ENCODE results near the gene FLRT2.

DNA sequence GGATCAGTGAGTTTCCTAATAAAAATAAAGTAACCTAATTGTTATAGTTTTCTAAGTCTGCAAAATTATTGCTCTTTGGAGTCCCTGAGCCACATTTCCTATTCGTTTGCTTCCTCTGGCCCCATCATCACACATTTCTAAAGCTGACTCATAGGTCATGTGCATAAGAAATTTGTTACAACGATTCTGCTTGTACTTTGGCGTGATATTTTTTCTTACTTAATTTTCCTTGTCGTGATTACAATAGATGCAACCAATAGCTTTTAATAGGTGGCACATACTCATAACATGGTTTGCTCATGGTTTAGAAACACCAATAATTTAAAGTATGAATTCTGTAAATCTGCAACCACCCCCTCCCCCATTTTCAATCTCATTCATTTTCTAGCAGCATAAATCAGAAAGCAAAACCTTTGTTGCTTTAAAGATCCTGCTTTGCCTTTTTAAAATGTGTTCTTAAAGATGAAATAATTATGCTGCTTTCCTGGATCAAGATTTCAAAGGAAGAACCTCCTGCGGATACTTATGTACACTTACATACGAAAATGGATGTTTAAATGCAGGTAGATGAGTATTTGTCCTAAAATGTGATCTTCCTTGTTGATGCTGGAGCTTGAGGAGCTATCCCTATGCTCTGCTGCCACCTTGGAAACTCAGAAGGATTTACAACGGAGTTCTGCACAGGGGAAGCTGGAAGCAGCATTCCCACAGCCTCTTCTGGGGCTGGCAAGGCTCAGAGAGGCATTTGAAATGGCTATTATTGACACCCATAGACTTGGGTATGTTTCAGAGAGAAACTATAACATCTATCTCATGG lies 1.7 kb upstream of the FLRT2 start:
- TF ChIP-seq SMAD3 (CRISPR knock-in tag; IDR thresholded peaks at IDR 0.05; ENCODE audit: borderline replicate concordance) (no peak), ETV6 (CRISPR knock-in tag; IDR thresholded peaks at IDR 0.05) (no peak), ZNF138 (CRISPR knock-in tag; conservative IDR thresholded peaks at IDR 0.05) (no peak), CREB1 (CRISPR knock-in tag; IDR thresholded peaks at IDR 0.05) (no peak), ZNF219 (CRISPR knock-in tag; IDR thresholded peaks at IDR 0.05; ENCODE audit: borderline replicate concordance) (no peak)
- TF ChIP-seq, protein P1, sequence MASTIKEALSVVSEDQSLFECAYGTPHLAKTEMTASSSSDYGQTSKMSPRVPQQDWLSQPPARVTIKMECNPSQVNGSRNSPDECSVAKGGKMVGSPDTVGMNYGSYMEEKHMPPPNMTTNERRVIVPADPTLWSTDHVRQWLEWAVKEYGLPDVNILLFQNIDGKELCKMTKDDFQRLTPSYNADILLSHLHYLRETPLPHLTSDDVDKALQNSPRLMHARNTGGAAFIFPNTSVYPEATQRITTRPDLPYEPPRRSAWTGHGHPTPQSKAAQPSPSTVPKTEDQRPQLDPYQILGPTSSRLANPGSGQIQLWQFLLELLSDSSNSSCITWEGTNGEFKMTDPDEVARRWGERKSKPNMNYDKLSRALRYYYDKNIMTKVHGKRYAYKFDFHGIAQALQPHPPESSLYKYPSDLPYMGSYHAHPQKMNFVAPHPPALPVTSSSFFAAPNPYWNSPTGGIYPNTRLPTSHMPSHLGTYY (CRISPR knock-in tag; IDR thresholded peaks at IDR 0.05) = no peak
- TF ChIP-seq, protein P2, sequence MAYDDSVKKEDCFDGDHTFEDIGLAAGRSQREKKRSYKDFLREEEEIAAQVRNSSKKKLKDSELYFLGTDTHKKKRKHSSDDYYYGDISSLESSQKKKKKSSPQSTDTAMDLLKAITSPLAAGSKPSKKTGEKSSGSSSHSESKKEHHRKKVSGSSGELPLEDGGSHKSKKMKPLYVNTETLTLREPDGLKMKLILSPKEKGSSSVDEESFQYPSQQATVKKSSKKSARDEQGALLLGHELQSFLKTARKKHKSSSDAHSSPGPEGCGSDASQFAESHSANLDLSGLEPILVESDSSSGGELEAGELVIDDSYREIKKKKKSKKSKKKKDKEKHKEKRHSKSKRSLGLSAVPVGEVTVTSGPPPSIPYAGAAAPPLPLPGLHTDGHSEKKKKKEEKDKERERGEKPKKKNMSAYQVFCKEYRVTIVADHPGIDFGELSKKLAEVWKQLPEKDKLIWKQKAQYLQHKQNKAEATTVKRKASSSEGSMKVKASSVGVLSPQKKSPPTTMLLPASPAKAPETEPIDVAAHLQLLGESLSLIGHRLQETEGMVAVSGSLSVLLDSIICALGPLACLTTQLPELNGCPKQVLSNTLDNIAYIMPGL (CRISPR knock-in tag; IDR thresholded peaks at IDR 0.05) = no peak
- TF ChIP-seq, protein P3, sequence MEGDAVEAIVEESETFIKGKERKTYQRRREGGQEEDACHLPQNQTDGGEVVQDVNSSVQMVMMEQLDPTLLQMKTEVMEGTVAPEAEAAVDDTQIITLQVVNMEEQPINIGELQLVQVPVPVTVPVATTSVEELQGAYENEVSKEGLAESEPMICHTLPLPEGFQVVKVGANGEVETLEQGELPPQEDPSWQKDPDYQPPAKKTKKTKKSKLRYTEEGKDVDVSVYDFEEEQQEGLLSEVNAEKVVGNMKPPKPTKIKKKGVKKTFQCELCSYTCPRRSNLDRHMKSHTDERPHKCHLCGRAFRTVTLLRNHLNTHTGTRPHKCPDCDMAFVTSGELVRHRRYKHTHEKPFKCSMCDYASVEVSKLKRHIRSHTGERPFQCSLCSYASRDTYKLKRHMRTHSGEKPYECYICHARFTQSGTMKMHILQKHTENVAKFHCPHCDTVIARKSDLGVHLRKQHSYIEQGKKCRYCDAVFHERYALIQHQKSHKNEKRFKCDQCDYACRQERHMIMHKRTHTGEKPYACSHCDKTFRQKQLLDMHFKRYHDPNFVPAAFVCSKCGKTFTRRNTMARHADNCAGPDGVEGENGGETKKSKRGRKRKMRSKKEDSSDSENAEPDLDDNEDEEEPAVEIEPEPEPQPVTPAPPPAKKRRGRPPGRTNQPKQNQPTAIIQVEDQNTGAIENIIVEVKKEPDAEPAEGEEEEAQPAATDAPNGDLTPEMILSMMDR (IDR thresholded peaks at IDR 0.05) = no peak
- TF ChIP-seq, protein P4, sequence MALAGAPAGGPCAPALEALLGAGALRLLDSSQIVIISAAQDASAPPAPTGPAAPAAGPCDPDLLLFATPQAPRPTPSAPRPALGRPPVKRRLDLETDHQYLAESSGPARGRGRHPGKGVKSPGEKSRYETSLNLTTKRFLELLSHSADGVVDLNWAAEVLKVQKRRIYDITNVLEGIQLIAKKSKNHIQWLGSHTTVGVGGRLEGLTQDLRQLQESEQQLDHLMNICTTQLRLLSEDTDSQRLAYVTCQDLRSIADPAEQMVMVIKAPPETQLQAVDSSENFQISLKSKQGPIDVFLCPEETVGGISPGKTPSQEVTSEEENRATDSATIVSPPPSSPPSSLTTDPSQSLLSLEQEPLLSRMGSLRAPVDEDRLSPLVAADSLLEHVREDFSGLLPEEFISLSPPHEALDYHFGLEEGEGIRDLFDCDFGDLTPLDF (CRISPR knock-in tag; IDR thresholded peaks at IDR 0.05) = no peak
- TF ChIP-seq, protein P5, sequence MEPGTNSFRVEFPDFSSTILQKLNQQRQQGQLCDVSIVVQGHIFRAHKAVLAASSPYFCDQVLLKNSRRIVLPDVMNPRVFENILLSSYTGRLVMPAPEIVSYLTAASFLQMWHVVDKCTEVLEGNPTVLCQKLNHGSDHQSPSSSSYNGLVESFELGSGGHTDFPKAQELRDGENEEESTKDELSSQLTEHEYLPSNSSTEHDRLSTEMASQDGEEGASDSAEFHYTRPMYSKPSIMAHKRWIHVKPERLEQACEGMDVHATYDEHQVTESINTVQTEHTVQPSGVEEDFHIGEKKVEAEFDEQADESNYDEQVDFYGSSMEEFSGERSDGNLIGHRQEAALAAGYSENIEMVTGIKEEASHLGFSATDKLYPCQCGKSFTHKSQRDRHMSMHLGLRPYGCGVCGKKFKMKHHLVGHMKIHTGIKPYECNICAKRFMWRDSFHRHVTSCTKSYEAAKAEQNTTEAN (CRISPR knock-in tag; IDR thresholded peaks at IDR 0.05) = no peak
- TF ChIP-seq, protein P6, sequence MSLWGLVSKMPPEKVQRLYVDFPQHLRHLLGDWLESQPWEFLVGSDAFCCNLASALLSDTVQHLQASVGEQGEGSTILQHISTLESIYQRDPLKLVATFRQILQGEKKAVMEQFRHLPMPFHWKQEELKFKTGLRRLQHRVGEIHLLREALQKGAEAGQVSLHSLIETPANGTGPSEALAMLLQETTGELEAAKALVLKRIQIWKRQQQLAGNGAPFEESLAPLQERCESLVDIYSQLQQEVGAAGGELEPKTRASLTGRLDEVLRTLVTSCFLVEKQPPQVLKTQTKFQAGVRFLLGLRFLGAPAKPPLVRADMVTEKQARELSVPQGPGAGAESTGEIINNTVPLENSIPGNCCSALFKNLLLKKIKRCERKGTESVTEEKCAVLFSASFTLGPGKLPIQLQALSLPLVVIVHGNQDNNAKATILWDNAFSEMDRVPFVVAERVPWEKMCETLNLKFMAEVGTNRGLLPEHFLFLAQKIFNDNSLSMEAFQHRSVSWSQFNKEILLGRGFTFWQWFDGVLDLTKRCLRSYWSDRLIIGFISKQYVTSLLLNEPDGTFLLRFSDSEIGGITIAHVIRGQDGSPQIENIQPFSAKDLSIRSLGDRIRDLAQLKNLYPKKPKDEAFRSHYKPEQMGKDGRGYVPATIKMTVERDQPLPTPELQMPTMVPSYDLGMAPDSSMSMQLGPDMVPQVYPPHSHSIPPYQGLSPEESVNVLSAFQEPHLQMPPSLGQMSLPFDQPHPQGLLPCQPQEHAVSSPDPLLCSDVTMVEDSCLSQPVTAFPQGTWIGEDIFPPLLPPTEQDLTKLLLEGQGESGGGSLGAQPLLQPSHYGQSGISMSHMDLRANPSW (CRISPR knock-in tag; conservative IDR thresholded peaks at IDR 0.05; ENCODE audit: low read depth) = no peak
